ENCODE results near the gene FAM83E. TPM values are rescaled to one million over a fixed set of nuclear protein-coding genes. Genes with fewer than 3 reads are reported as not detected.

Gene FAM83E
- total RNA-seq, 2 experiments from 2014 or later = 3.0 to 3.7 TPM

GRCh38 chr19:48631225-48631624 is 16.3 kb upstream of the FAM83E start:
- ChIA-PET CTCF (ENCODE audit: unreplicated experiment) (interaction anchor here (0.6 kb wide), 1 partner anchor 205 kb away, joined by 3 read pairs; the partner anchor contains the start of gene HSD17B14), POLR2A (interaction anchor here (1.4 kb wide), 1 partner anchor 11 kb away, joined by 5 read pairs; no protein-coding TSS in a partner anchor)
- Histone ChIP-seq H3K4me2 (ENCODE audit: low read length) (no peak overlapping the region), H3K4me3 (ENCODE audit: low read depth, low read length, poor library complexity, severe bottlenecking) (no peak overlapping the region), H2AFZ (ENCODE audit: low read length) (no peak overlapping the region), H3K9me3 (ENCODE audit: low read length) (no peaks in the 10 kb centered on the region), H4K20me1 (ENCODE audit: insufficient read depth, low read length) (no peaks in the 10 kb centered on the region), H3K9me2 (ENCODE audit: insufficient read depth, low read length) (no peaks in the 10 kb centered on the region), H3K36me3 (ENCODE audit: insufficient read depth, low read length) (peaks cover 27% of the 10 kb centered on the region; the same call in 1 of the 2 replicates), H3K79me2 (ENCODE audit: insufficient read depth, low read depth, low read length) (no peaks in the 10 kb centered on the region; the same call in 1 of the 2 replicates), H3K27ac (ENCODE audit: low read depth, low read length, poor library complexity, severe bottlenecking) (no peak overlapping the region), H3K4me1 (ENCODE audit: insufficient read depth, low read length, poor library complexity, severe bottlenecking) (peaks cover 32% of the 10 kb centered on the region)
- BruUV-seq (replicated peaks) = no TSS peak
- intact Hi-C loops (cut with micrococcal nuclease; ENCODE audit: unreplicated experiment) = loop anchor here (10.0 kb wide), 1 partner anchor 864 kb away; the partner anchor contains the start of gene RPS11
- DNase-seq (ENCODE audit: low spot score) = no peak
- TF ChIP-seq EZH2phosphoT487 (IDR thresholded peaks at IDR 0.05; ENCODE audit: borderline replicate concordance, low read depth, low read length) (no peak), CTCF (conservative IDR thresholded peaks at IDR 0.05; ENCODE audit: low read length) (no peak)

GRCh38 chr19:48630296-48631063 is 15.6 kb upstream of the FAM83E start:
- Histone ChIP-seq H3K79me2 (ENCODE audit: insufficient read depth, low read depth, low read length) (no peaks in the 10 kb centered on the region; the same call in 1 of the 2 replicates), H3K4me1 (ENCODE audit: insufficient read depth, low read length, poor library complexity, severe bottlenecking) (peaks cover 28% of the 10 kb centered on the region), H2AFZ (ENCODE audit: low read length) (no peak overlapping the region), H3K4me3 (ENCODE audit: low read depth, low read length, poor library complexity, severe bottlenecking) (no peak overlapping the region), H3K9me3 (ENCODE audit: low read length) (no peaks in the 10 kb centered on the region), H4K20me1 (ENCODE audit: insufficient read depth, low read length) (no peaks in the 10 kb centered on the region), H3K9me2 (ENCODE audit: insufficient read depth, low read length) (no peaks in the 10 kb centered on the region), H3K4me2 (ENCODE audit: low read length) (no peak overlapping the region), H3K36me3 (ENCODE audit: insufficient read depth, low read length) (peaks cover 30% of the 10 kb centered on the region; the same call in 1 of the 2 replicates), H3K27ac (ENCODE audit: low read depth, low read length, poor library complexity, severe bottlenecking) (no peak overlapping the region)
- DNase-seq (ENCODE audit: low spot score) = no peak
- TF ChIP-seq CTCF (conservative IDR thresholded peaks at IDR 0.05; ENCODE audit: low read length) (no peak), EZH2phosphoT487 (IDR thresholded peaks at IDR 0.05; ENCODE audit: borderline replicate concordance, low read depth, low read length) (no peak)
- ChIA-PET POLR2A (interaction anchor here (1.4 kb wide), 1 partner anchor 10 kb away, joined by 5 read pairs; no protein-coding TSS in a partner anchor), CTCF (ENCODE audit: unreplicated experiment) (interaction anchor here (0.6 kb wide), 1 partner anchor 206 kb away, joined by 3 read pairs; the partner anchor contains the start of gene HSD17B14)
- intact Hi-C loops (cut with micrococcal nuclease; ENCODE audit: unreplicated experiment) = loop anchor here (10.0 kb wide), 1 partner anchor 864 kb away; the partner anchor contains the start of gene RPS11
- BruUV-seq (replicated peaks) = no TSS peak

Measured in OCI-LY7 (cell line).